Thyroid gland (tissue), 4 donors: ENCODE measurements around the gene PLA2G6. TPM values are rescaled to one million over a fixed set of nuclear protein-coding genes. Genes with fewer than 3 reads are reported as not detected.
"Not testable (repeated sequence)": the region's sequence is repeated elsewhere in the genome, so short reads cannot be mapped to it uniquely, and the experiment has no call there.

Experiments
- DNase-seq, 2 donors: peaks; one replicate each; pipeline ENCODE4 v3.0.0-alpha.2; 2019
- H3K27ac ChIP-seq, 3 donors: fragments of 200-600 bp; sonication (generic); 1 replicate in 2 of 3; 2 replicates in 1 of 3; pipeline ENCODE4 v1.5.1; 2016 to 2019; ENCODE audit warnings: mild to moderate bottlenecking in 1 of 3, moderate library complexity in 1 of 3
- H3K27me3 ChIP-seq: fragments of 200-600 bp; sonication (generic); one replicate; pipeline ENCODE4 v1.5.1; 2019
- H3K36me3 ChIP-seq, 2 donors: fragments of 200-600 bp; sonication (generic); one replicate each; pipeline ENCODE4 v1.5.1; 2016 to 2019
- H3K4me1 ChIP-seq, 2 donors: fragments of 200-600 bp; sonication (generic); one replicate each; pipeline ENCODE4 v1.5.1; 2017 to 2019
- H3K4me3 ChIP-seq, 3 donors: fragments of 200-600 bp; sonication (generic); replicated peaks in 1 of 3; 1 replicate in 2 of 3; 2 replicates in 1 of 3; pipeline ENCODE4 v1.5.1; 2016; ENCODE audit warnings: mild to moderate bottlenecking in 1 of 3
- H3K9me3 ChIP-seq: fragments of 200-600 bp; sonication (generic); one replicate; pipeline ENCODE4 v1.5.1; 2017
- CTCF ChIP-seq, 6 experiments: fragments of 200-600 bp in 3 of 6; fragments of 450-650 bp in 3 of 6; sonication (generic) in 3 of 6; IDR thresholded peaks; one replicate each; pipeline ENCODE4 v1.5.1; 2016 to 2019; ENCODE audit warnings: antibody characterized with exemption in 6 of 6, mild to moderate bottlenecking in 2 of 6, inconsistent platforms in 1 of 6, moderate library complexity in 1 of 6
- POLR2A ChIP-seq, 2 donors: fragments of 450-650 bp; IDR thresholded peaks; one replicate each; pipeline ENCODE4 v1.6.1; 2017; ENCODE audit warnings: antibody characterized with exemption in 2 of 2, mild to moderate bottlenecking in 2 of 2, moderate library complexity in 1 of 2
- WGBS, 2 donors: methylation state at CpG; one replicate each; pipeline ENCODE4 v1.1.5; 2017; 5-methylcytosine and 5-hydroxymethylcytosine counted together
- intact Hi-C: fragments of 100-400 bp; cut with DNase I; formaldehyde crosslinking; loops from one replicate; pipeline ENCODE4 v1.15.1; 2023
- total RNA-seq, 4 donors: library from RNA; depleted of rRNA; stranded (reverse); fragments of >200 nt; gene quantifications; one replicate each; pipeline ENCODE4 v1.2.3, GENCODE V29; 2016

PLA2G6 gene
- total RNA-seq, 4 donors from 2014 or later, result 106 to 122 (median 112) TPM

GRCh38 chr22:38125038-38125610 is 56.5 kb downstream of the PLA2G6 start:
- Histone ChIP-seq H3K27me3 (no peaks in the 10 kb centered on the region), H3K4me1 (no peaks in the 10 kb centered on the region), H3K9me3 (no peaks in the 10 kb centered on the region), H3K36me3 (peaks cover 0 to 4% of the 10 kb centered on the region in 2 donors), H3K27ac (no peak overlapping the region), H3K4me3 (no peak overlapping the region)
- no peak for DNase-seq
- intact Hi-C loops, result no loop called here
- TF ChIP-seq CTCF (IDR thresholded peaks at IDR 0.05), result no peak
- TF ChIP-seq POLR2A (IDR thresholded peaks at IDR 0.05), result no peak
- 94 to 95% methylated on average over 14 of the region's 14 CpGs for WGBS, 2 donors

GRCh38 chr22:38124236-38124974 is 57.2 kb downstream of the PLA2G6 start:
- no peak overlapping the region for H3K4me3 ChIP-seq
- peaks cover 0 to 4% of the 10 kb centered on the region in 2 donors for H3K36me3 ChIP-seq
- no peak for DNase-seq
- no peak for TF ChIP-seq CTCF (IDR thresholded peaks at IDR 0.05)
- no peak for TF ChIP-seq POLR2A (IDR thresholded peaks at IDR 0.05)
- no peak overlapping the region for H3K27ac ChIP-seq
- intact Hi-C loops, result no loop called here
- no peaks in the 10 kb centered on the region for H3K27me3 ChIP-seq
- WGBS, 2 donors, result 94 to 95% methylated on average over 16 to 20 of the region's 21 CpGs
- H3K9me3 ChIP-seq, result no peaks in the 10 kb centered on the region
- no peaks in the 10 kb centered on the region for H3K4me1 ChIP-seq

- no peak overlapping the region for H3K4me3 ChIP-seq
- no peak for TF ChIP-seq CTCF (IDR thresholded peaks at IDR 0.05)
- no peak for TF ChIP-seq POLR2A (IDR thresholded peaks at IDR 0.05)
- intact Hi-C loops, result no loop called here
- WGBS, 2 donors, result 74 to 89% methylated on average over 6 of the region's 6 CpGs
- H3K9me3 ChIP-seq, result no peaks in the 10 kb centered on the region
- peaks cover 0 to 4% of the 10 kb centered on the region in 2 donors for H3K36me3 ChIP-seq
- H3K27ac ChIP-seq, result no peak overlapping the region
- DNase-seq, result no peak
- no peaks in the 10 kb centered on the region for H3K4me1 ChIP-seq
- no peaks in the 10 kb centered on the region for H3K27me3 ChIP-seq
Observed at GRCh38 chr22:38122616-38123015, 59.0 kb downstream of the PLA2G6 start.

GRCh38 chr22:38120359-38121110 is 61.1 kb downstream of the PLA2G6 start:
- no peak overlapping the region for H3K4me3 ChIP-seq
- WGBS, 2 donors, result 92 to 96% methylated on average over 15 to 28 of the region's 28 CpGs
- intact Hi-C loops, result no loop called here
- H3K27ac ChIP-seq, result no peak overlapping the region
- H3K4me1 ChIP-seq, result no peaks in the 10 kb centered on the region
- TF ChIP-seq POLR2A (IDR thresholded peaks at IDR 0.05) (no peak), CTCF (IDR thresholded peaks at IDR 0.05) (no peak)
- H3K36me3 ChIP-seq, result peaks cover 0 to 4% of the 10 kb centered on the region in 2 donors
- DNase-seq, result no peak
- H3K27me3 ChIP-seq, result no peaks in the 10 kb centered on the region
- no peaks in the 10 kb centered on the region for H3K9me3 ChIP-seq

GRCh38 chr22:38118747-38119146 is 62.9 kb downstream of the PLA2G6 start:
- H3K4me1 ChIP-seq, H3K4me3 ChIP-seq, H3K9me3 ChIP-seq, DNase-seq, H3K27ac ChIP-seq, H3K27me3 ChIP-seq, H3K36me3 ChIP-seq, intact Hi-C loops: not testable (repeated sequence)
- 96 to 100% methylated on average over 2 of the region's 2 CpGs for WGBS, 2 donors
